ENCODE results near the gene GATA1. TPM values are rescaled to one million over a fixed set of nuclear protein-coding genes. Genes with fewer than 3 reads are reported as not detected.

The GATA1 gene
- total and polyA plus RNA-seq, 10 of the 15 experiments (the other 5 are each of a cell fraction or from before 2014, with no cell fraction given) = 0.24 to 0.36 TPM; not detected in 8

DNA sequence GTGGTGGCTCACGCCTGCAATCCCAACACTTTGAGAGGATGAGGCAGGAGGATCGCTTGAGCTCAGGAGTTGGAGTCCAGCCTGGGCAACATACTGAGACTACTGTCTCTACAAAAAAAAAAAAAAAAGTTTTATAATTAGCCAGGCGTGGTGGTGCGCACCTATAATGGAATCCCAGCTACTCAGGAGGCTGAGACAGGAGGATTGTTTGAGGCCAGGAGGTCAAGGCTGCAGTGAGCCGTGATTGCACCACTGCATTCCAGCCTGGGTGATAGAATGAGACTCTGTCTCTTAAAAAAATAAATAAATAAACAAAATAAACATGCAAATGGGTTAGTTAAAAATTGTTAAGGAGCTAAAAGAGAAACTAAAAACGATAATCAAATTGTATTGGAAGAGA is 17.2 kb upstream of the GATA1 start:
- CTCF ChIA-PET = no interaction called here

More for the DNA sequence above, 17.2 kb upstream of the GATA1 start:
- intact Hi-C loops (cut with micrococcal nuclease; ENCODE audit: unreplicated experiment) = no loop called here
- in situ Hi-C loops (cut with MboI) = no loop called here
- FAIRE-seq (no peak), DNase-seq (ENCODE audit: low read depth, low spot score) (no peak), ATAC-seq (no peak)
- Histone ChIP-seq H3K9me3 (replicated peaks; ENCODE audit: control insufficient read depth, insufficient read depth, low read length) (no peaks in the 10 kb centered on the region), H4K20me1 (ENCODE audit: control insufficient read depth, insufficient read depth) (no peaks in the 10 kb centered on the region), H3K27me3 (replicated peaks in 1 of 2; ENCODE audit: control insufficient read depth in 2 of 2, insufficient read depth in 2 of 2, low read length in 1 of 2) (no peaks in the 10 kb centered on the region), H3K4me3 (no peak overlapping the region), H2AFZ (ENCODE audit: control insufficient read depth, low read depth, low read length) (no peak overlapping the region), H3K4me2 (ENCODE audit: control insufficient read depth, insufficient read depth) (no peak overlapping the region), H3K27ac (ENCODE audit: control insufficient read depth, insufficient read depth) (no peak overlapping the region), H3K36me3 (ENCODE audit: control insufficient read depth in 2 of 2, insufficient read depth in 2 of 2, low read length in 1 of 2) (no peaks in the 10 kb centered on the region), H3K9ac (ENCODE audit: control insufficient read depth, insufficient read depth, low read length) (no peak overlapping the region), H3K4me1 (ENCODE audit: control insufficient read depth, insufficient read depth, low read length) (no peaks in the 10 kb centered on the region), H3K79me2 (ENCODE audit: control insufficient read depth, insufficient read depth, low read length) (no peaks in the 10 kb centered on the region)
- ChIA-PET SMC1A (ENCODE audit: uncharacterized antibody, unreplicated experiment) (no interaction called here), POLR2A (interaction anchor here (0.5 kb wide), 1 partner anchor 244 kb away, joined by 4 read pairs; no protein-coding TSS in a partner anchor), RAD21 (ENCODE audit: unreplicated experiment) (no interaction called here)
- BruUV-seq (replicated peaks) = no TSS peak
- 55% methylated on average over 6 of the region's 6 CpGs for WGBS (ENCODE audit: insufficient coverage, insufficient replicate concordance, low lambda C conversion rate, missing lambda C conversion rate)
- no peak for TF ChIP-seq SREBF2 (IDR thresholded peaks at IDR 0.05; ENCODE audit: low read length)
- no peak for TF ChIP-seq ZNF207 (IDR thresholded peaks at IDR 0.05; ENCODE audit: borderline replicate concordance)
- no peak for TF ChIP-seq IRF4 (IDR thresholded peaks at IDR 0.05; ENCODE audit: low read depth, low read length)
- TF ChIP-seq EZH2 (IDR thresholded peaks at IDR 0.05; ENCODE audit: borderline replicate concordance, control insufficient read depth, low read depth, low read length) = no peak
- TF ChIP-seq, protein P1, sequence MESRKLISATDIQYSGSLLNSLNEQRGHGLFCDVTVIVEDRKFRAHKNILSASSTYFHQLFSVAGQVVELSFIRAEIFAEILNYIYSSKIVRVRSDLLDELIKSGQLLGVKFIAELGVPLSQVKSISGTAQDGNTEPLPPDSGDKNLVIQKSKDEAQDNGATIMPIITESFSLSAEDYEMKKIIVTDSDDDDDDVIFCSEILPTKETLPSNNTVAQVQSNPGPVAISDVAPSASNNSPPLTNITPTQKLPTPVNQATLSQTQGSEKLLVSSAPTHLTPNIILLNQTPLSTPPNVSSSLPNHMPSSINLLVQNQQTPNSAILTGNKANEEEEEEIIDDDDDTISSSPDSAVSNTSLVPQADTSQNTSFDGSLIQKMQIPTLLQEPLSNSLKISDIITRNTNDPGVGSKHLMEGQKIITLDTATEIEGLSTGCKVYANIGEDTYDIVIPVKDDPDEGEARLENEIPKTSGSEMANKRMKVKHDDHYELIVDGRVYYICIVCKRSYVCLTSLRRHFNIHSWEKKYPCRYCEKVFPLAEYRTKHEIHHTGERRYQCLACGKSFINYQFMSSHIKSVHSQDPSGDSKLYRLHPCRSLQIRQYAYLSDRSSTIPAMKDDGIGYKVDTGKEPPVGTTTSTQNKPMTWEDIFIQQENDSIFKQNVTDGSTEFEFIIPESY (IDR thresholded peaks at IDR 0.05) = no peak
- TF ChIP-seq ATF3 (IDR thresholded peaks at IDR 0.05; ENCODE audit: borderline replicate concordance, extremely low read depth, low read depth, low read length) = no peak
- TF ChIP-seq ZZZ3 (IDR thresholded peaks at IDR 0.05; ENCODE audit: control insufficient read depth, insufficient read length, low read depth) = no peak
- TF ChIP-seq ZBTB4 (CRISPR knock-in tag; IDR thresholded peaks at IDR 0.05) = no peak
- no peak for TF ChIP-seq CBFB (IDR thresholded peaks at IDR 0.05; ENCODE audit: low read depth)
- TF ChIP-seq NBN (IDR thresholded peaks at IDR 0.05) = no peak
- TF ChIP-seq BCLAF1 (IDR thresholded peaks at IDR 0.05) = no peak

Measured in GM12878 (cell line).